Stimulated activated CD8-positive, alpha-beta memory T cell treated with anti-CD3 and anti-CD28 coated beads, Interleukin-15, amount 100 ng/mL, for 1 hour (primary cell): ENCODE measurements around the gene C2orf68.
A peak's percentile ranks its signal among the peaks of the same experiment; 100 is the strongest.
"Not testable (repeated sequence)": the region's sequence is repeated elsewhere in the genome, so short reads cannot be mapped to it uniquely, and the experiment has no call there.

Experiments used
- DNase-seq: peaks from one replicate; pipeline ENCODE4 v3.0.0-alpha.2; 2020; ENCODE audit warnings: low read depth

The C2orf68 gene

GRCh38 chr2:85579266-85579935 is 32.5 kb downstream of the C2orf68 start:
- no peak for DNase-seq

- no peak for DNase-seq
These were observed 33.4 kb downstream of the C2orf68 start for GRCh38 chr2:85578243-85579180.

- DNase-seq = no peak
These were observed 34.3 kb downstream of the C2orf68 start, which contains the start of gene VAMP8 for GRCh38 chr2:85577386-85578242. Gene VAMP8, plus strand, starts transcription at chr2:85577586. Its CDS starts 61 bp downstream, at chr2:85577647.

GRCh38 chr2:85577063-85577385 is 34.8 kb downstream of the C2orf68 start:
- DNase-seq = no peak

- no peak for DNase-seq
These were observed 36.1 kb downstream of the C2orf68 start for GRCh38 chr2:85575739-85576138.

GRCh38 chr2:85566265-85566664 is 45.6 kb downstream of the C2orf68 start:
- DNase-seq = no peak

GRCh38 chr2:85564144-85564563 is 47.7 kb downstream of the C2orf68 start:
- DNase-seq = no peak

GRCh38 chr2:85561280-85562212 is 50.3 kb downstream of the C2orf68 start, which contains the start of gene GGCX:
Gene GGCX, minus strand, starts transcription at chr2:85561493. Its CDS starts 65 bp downstream, at chr2:85561428.
- DNase-seq = peak; percentile 92

- no peak for DNase-seq
These were observed 51.0 kb downstream of the C2orf68 start for GRCh38 chr2:85560812-85561279.

GRCh38 chr2:85560403-85560726 is 51.5 kb downstream of the C2orf68 start:
- DNase-seq = not testable (repeated sequence)

GRCh38 chr2:85558160-85558559 is 53.7 kb downstream of the C2orf68 start:
- no peak for DNase-seq

- DNase-seq = no peak
These were observed 54.7 kb downstream of the C2orf68 start for GRCh38 chr2:85557130-85557529.
